EL (cell line): ENCODE results near the gene ATP10A.
A peak's percentile ranks its signal among the peaks of the same experiment; 100 is the strongest.
"Not testable (repeated sequence)": the region's sequence is repeated elsewhere in the genome, so short reads cannot be mapped to it uniquely, and the experiment has no call there.

ENCODE experiments used
- DNase-seq: peaks from one replicate; pipeline ENCODE4 v3.0.0-alpha.2; 2016

Gene ATP10A

GRCh38 chr15:25880877-25881276 is 17.8 kb upstream of the ATP10A start:
- not testable (repeated sequence) for DNase-seq

GRCh38 chr15:25880411-25880810 is 17.3 kb upstream of the ATP10A start:
- no peak for DNase-seq

GRCh38 chr15:25879438-25879837 is 16.3 kb upstream of the ATP10A start:
- no peak for DNase-seq

GRCh38 chr15:25877681-25878080 is 14.6 kb upstream of the ATP10A start:
- DNase-seq, result no peak

GRCh38 chr15:25876231-25877140 is 13.4 kb upstream of the ATP10A start:
- no peak for DNase-seq

GRCh38 chr15:25875566-25875965 is 12.4 kb upstream of the ATP10A start:
- DNase-seq, result no peak

GRCh38 chr15:25874379-25874778 is 11.3 kb upstream of the ATP10A start:
- no peak for DNase-seq

- no peak for DNase-seq
Measured at GRCh38 chr15:25871403-25871802, 8.3 kb upstream of the ATP10A start.

GRCh38 chr15:25870938-25871337 is 7.8 kb upstream of the ATP10A start:
- DNase-seq, result no peak

DNA sequence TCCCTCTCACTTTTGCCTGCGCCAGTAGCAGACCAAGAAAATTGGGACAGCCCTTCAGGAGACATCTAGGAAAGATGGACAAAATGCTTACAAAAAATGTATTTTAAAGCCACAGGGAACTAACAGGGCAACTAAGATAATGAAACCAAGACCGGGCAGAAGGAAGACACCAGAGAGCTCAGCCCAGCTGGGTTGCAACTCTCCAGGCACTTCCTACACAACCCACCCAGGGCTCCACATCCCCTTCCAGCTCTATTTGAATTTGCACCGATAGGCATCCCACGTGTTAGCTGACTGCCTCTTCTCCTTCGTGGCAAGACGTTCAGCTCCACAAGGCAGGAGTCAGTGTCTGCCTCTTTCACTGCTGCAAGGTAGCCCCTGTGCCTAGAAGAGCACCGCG is 6.6 kb upstream of the ATP10A start:
- no peak for DNase-seq

DNA sequence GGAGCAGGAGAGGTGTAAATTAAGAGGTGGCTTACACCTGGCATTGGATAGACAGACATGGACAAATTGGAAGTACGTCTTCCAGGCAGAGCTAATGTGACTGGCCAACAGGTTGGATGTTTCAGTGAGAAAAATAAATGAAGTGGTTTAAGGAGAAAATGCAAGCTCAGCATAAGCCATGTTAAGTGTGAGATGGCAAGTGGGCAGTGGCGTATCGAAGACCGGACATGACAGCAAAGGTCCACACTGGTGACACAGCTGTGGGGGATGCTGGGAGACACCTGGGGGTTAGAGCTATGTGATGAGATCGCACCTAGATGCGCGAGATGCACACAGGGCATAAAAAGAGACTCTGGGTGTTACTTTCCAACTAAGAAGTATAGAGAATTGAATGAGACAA is 3.7 kb upstream of the ATP10A start:
- no peak for DNase-seq

GRCh38 chr15:25866251-25866650 is 3.1 kb upstream of the ATP10A start:
- no peak for DNase-seq

DNA sequence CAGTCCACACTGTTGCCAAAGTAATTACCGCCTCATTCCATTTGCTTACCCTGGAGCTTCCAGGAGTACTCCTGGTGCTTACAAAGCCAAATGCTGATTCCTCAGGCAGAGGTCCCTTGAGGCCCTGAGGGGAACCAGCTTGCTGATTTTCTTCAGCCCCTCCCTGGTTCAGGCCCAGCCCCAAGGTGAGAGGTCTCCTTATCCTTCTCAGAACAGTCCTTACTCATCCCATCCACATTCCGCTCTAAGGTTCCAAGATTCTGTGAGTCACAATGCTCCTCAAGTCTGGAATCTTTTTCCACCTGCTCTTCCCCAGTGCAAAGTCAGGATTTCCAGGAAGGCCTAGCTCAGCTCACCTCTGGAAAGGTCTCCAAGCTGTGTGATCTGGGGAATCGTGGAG is 1.8 kb upstream of the ATP10A start:
- peak; percentile 48 for DNase-seq

- no peak for DNase-seq
Measured at GRCh38 chr15:25863968-25864580, 947 bp upstream of the ATP10A start.

DNA sequence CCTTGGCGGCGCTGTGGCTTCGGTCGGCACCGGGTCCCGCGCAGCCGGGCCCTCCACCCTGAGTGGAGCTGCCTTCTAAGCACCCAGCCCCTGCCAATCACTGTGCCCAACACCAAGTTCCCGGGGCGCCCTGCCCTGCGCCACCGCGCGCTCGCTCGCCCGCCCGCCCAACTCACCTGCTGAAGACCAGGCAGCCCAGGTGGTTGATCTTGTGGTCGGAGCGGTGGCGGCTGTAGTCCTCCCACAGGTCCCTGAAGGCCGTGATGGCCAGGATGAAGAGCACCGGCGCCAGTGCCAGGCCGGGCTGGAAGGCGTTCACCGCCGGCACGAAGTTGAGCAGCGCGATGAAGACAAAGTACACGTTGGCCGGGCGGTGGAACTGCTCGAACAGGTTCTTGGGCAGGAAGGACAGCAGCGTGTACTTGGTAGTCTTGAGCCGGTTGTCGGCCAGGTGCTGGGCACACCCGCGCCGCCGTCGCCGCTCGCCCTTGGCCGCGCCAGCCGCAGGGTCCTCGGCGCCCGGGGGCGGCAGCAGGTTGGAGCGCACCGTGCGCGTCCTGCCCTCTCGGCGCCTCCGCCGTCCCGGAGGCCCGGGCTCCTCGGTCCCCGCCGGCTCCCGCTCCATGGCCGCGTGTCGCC is 536 bp downstream of the ATP10A start:
- peak; percentile 34 for DNase-seq

GRCh38 chr15:25862071-25862471 is 1.1 kb downstream of the ATP10A start:
- DNase-seq, result peak; percentile 29

DNA sequence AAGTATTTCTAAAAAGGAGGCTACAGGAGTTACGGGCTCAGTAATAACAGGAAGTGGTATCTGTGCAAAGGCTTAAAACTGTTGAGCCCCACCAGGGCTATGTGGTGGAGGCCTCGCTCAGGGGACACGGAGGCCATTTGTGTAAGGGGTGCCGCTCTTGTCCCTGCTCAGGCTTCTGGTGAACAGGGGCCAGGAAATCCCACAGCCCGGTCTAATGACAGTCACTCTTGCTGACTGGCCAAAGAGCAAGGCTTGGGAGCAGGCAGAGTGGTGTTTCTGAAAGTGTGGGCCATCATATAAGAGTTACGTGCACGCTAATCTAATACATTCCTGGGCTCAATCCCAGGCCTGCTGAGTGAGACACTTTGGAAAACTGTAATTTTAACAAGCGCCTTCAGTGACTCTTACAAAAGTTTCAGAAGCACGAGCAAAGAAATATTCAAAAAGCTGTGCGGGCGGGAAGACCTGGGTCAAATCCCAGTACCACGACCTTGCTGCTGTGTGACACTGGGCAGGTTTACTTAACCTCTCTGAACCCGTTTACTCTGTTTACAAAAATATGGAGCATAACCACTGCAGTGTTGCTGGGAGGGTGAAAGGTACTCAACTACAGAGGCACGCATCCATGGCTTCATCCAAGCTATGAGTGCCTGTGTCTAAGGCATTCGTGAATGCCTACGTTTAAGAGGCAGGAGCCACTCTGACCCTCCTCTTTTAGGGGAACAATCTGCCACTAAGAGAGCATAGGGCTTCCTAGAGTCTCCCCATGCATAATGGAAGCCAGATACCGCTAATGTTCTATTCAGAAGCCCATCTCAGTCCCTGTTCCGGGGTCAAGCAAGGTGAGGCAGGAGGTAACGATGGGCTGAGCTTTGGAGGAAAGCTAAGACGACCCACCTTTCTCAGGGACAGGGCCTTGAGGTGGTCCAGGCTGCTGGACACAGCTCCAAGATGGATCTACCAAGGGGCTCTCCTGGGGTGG is 2.0 kb downstream of the ATP10A start:
- DNase-seq, result no peak

DNA sequence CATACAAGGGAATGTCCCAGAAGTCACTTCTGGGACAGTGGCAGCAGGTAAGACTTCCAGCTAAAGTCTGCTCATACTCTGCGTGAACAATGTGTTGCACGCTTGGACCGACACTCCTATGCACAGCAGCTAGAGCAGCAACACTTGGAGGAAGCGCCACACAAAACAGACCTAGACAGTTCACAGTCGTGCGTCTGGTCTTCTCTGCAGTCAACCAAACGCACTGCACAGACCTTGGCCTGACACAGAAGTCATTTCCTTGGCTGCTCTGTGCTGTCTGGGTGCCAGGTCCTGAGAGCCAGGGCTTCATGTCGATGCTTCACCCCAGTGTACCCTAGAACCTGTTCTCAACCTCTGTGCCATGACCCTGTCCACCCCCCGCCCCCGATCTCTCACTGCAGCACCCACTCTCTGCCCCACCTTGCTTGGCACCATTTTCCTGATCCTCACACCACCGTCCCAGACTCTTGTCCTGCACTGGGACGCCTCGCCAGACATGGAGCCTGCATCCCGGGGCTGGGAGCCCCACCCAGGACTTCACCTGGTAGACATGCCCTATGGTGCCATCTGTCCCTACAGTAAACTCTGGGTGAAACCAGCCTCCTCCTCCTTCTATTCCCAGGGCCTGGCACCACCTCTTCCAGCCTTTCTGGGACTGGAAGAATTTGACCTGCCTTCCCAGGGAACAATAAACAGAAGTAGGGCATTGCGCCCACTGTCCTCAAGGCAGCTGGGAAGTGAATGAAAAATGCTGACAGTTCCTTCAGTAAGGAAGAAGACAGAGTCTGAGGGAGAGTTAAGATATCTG is 3.1 kb downstream of the ATP10A start:
- no peak for DNase-seq

DNA sequence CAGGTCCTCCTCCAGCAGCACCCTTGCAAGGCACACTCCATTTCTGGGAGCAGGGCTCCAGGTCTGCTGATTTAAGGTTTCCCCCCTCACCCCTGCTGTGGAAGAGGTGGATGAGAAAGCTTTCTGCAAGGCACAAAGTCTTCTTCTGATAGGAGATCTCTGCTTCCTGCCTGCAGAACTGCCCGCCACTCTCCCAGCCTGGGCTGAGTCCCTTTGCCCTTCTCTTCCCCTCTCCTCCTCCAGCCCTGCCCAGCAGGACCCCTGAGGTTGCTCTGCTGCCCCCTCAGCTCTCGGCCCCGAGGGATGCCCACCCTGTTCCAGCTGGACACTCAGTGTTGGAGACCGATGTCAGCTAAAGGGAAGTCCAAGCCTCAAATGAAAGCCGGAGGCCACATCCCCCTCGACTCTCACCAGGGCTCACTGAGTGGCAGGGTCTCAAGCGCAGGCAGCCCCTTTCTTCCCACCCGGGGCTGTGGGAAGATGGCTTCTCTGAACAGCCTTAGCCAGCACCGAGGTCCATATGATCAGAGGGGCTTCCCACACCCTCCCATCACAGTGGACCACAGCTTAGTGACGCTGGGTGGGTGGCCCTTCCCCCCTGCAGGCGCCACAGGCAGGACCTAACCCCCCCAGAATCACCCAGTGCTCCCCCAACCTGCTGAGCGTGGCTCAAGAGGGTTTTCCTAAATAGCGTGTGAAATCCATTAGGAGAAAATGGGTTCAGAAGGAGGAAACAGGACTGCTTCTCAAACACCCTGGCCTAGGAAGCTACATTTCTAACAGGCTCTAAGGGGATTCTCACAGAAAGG is 4.0 kb downstream of the ATP10A start:
- DNase-seq, result no peak

DNA sequence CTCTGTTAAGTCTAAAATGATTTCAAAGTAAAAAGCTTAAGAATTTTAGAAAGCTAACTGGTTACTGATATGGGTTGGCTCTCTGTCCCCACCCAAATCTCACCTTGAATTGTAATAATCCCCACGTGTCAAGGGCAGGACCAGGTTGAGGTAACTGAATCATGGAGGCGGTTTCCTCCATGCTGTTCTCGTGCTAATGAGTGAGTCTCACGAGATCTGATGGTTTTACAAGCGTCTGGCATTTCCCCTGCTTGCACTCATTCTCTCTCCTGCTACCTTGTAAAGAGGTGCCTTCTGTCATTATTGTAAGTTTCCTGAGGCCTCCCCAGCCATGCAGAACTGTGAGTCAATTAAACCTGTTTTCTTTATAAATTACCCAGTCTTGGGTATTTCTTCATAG is 7.1 kb downstream of the ATP10A start:
- DNase-seq, result not testable (repeated sequence)
